Raji (cell line): ENCODE results near the gene MRTFB.

Source experiments
- POLR2A ChIP-seq: IDR thresholded peaks from 2 replicates; pipeline ENCODE4 v1.6.1; 2011; ENCODE audit warnings: low read depth, low read length, control low read depth; ENCODE audit not compliant: insufficient read depth

The MRTFB gene

GRCh38 chr16:14304891-14305460 lies 233.9 kb downstream of the MRTFB start:
- no peak for TF ChIP-seq POLR2A

GRCh38 chr16:14306485-14307058 lies 235.5 kb downstream of the MRTFB start:
- no peak for TF ChIP-seq POLR2A

GRCh38 chr16:14307059-14307526 lies 236.0 kb downstream of the MRTFB start:
- no peak for TF ChIP-seq POLR2A

- TF ChIP-seq POLR2A: no peak
Measured at GRCh38 chr16:14307527-14308367, 236.6 kb downstream of the MRTFB start.

GRCh38 chr16:14308368-14308723 lies 237.2 kb downstream of the MRTFB start:
- no peak for TF ChIP-seq POLR2A

- no peak for TF ChIP-seq POLR2A
Measured at GRCh38 chr16:14309001-14309886, 238.1 kb downstream of the MRTFB start.

GRCh38 chr16:14309906-14310305 lies 238.8 kb downstream of the MRTFB start:
- TF ChIP-seq POLR2A: no peak

GRCh38 chr16:14310519-14310991 lies 239.4 kb downstream of the MRTFB start:
- TF ChIP-seq POLR2A: no peak; the same call in 1 of the 2 replicates

- TF ChIP-seq POLR2A: no peak
Measured at GRCh38 chr16:14314116-14314515, 243.0 kb downstream of the MRTFB start.

GRCh38 chr16:14315683-14316320 lies 244.7 kb downstream of the MRTFB start:
- no peak for TF ChIP-seq POLR2A
